ENCODE data around the gene DOK6.
"Not testable (repeated sequence)": the region's sequence is repeated elsewhere in the genome, so short reads cannot be mapped to it uniquely, and the experiment has no call there.

Gene DOK6

GRCh38 chr18:69830189-69830588 is 429.5 kb downstream of the DOK6 start:
- no peak for TF ChIP-seq CTCF (IDR thresholded peaks at IDR 0.05; ENCODE audit: extremely low read depth, missing control alignments)
- no peak for DNase-seq (ENCODE audit: low spot score)

- not testable (repeated sequence) for DNase-seq (ENCODE audit: low spot score)
Observed at GRCh38 chr18:69834980-69835379, 434.3 kb downstream of the DOK6 start.

DNA sequence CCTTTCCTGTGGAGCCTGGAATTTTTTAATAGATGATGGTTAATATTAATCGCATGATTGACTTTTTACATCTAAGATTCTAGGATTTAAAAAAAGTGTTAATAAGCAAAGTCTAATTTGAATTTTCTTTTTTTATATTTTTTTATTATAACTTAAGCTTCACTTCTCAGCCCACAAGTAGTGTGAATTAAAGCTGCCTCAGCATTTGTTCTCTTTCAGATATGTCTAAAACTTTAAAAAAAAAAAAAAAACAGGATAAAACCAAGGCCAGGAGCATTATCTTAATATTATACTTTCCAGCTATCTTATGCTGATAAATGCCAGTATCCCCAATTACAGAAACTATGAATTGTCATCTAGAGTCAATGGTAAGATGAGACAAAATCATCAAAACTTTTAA is 437.3 kb downstream of the DOK6 start:
- TF ChIP-seq CTCF (IDR thresholded peaks at IDR 0.05; ENCODE audit: extremely low read depth, missing control alignments), result no peak
- no peak for DNase-seq (ENCODE audit: low spot score)

- no peak for DNase-seq (ENCODE audit: low spot score)
- TF ChIP-seq CTCF (IDR thresholded peaks at IDR 0.05; ENCODE audit: extremely low read depth, missing control alignments), result no peak
Observed at GRCh38 chr18:69838620-69839411, 438.1 kb downstream of the DOK6 start.

- TF ChIP-seq CTCF (IDR thresholded peaks at IDR 0.05; ENCODE audit: extremely low read depth, missing control alignments), result no peak
- DNase-seq (ENCODE audit: low spot score), result no peak
Observed at GRCh38 chr18:69839497-69839896, 438.8 kb downstream of the DOK6 start.

GRCh38 chr18:69840001-69840400 is 439.3 kb downstream of the DOK6 start:
- no peak for DNase-seq (ENCODE audit: low spot score)
- no peak for TF ChIP-seq CTCF (IDR thresholded peaks at IDR 0.05; ENCODE audit: extremely low read depth, missing control alignments)

GRCh38 chr18:69840445-69840844 is 439.8 kb downstream of the DOK6 start:
- DNase-seq (ENCODE audit: low spot score), result no peak
- no peak for TF ChIP-seq CTCF (IDR thresholded peaks at IDR 0.05; ENCODE audit: extremely low read depth, missing control alignments)

GRCh38 chr18:69841117-69841516 is 440.4 kb downstream of the DOK6 start:
- no peak for TF ChIP-seq CTCF (IDR thresholded peaks at IDR 0.05; ENCODE audit: extremely low read depth, missing control alignments)

More at GRCh38 chr18:69841117-69841516, 440.4 kb downstream of the DOK6 start:
- DNase-seq (ENCODE audit: low spot score), result no peak
